ENCODE measurements around the gene UGT2A3.

The UGT2A3 gene

DNA sequence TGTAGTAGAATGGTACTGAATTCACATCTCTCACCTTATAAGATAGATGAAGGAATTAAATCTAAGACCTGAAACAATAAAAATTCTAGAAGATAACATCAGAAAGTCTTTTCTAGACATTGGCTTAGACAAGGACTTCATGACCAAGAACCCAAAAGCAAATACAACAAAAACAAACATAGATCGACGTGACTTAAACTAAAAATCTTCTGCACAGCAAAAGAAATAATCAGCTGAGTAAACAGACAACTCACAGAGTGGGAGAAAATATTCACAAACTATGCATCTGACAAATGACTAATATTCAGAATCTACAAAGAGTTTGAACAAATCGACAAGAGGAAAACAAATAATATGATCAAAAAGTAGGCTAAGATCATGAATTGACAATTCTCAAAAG, 38.8 kb downstream of the UGT2A3 start:
- no peak for DNase-seq (ENCODE audit: low read depth in 2 of 2)

DNA sequence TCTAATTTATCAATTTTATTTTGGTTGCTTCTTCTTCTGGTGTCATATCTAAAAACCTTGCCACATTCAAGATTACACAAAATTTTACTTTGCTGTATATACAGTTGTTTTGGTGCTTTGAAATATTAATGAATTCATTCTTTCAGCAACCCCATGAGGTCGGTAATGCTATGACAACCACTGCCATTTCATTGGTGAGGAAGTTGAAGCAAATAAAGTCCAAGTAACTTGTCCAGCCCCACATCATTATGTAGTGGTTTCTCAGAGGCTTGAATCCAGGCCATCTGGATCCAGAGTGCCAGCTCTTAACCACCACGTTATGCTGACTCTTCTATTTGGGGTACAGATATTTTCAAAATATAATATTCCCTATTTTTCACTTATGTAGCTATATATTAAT, 42.2 kb downstream of the UGT2A3 start:
- no peak for DNase-seq (ENCODE audit: low read depth in 2 of 2)

DNA sequence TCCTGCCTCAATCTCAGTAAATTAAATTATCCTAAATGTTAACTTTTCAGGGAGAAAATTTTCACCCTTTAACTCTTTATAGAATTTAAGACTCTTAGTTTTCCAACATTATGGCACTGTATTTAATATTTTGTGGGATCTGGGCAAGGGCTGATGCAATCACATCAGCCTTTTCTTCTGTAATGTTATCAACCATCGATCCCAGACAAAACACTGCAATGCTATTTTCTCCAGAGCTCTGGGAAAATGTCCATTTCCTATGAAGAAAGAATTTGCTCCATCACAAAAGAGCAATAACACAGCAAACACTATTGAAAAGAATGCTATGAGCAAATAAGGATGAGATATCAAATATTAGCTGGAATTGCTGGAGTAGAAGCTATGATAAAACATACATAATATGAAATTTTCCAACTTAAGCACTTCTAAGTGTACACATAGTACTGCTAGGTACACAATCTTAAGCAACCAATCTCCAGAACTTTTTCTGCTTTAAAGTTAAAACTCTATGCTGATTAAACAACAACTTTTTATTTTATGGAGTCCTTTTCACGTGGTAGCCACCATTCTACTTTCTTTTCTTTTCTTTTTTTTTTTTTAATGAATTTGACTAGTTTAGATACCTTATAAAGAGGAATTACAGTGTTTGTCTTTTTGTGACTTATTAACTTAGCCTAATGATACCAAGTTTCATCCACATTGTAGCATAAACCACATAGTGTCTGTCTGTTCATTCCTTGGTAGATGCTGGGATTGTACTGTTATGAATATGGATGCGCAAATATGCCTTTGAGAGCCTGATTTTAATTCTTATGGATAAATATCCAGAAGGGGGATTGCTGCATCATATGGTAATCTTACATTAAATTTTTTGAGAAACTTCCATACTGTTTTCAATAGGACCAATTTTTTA, 43.6 kb downstream of the UGT2A3 start:
- DNase-seq (ENCODE audit: low read depth in 2 of 2), result no peak

DNA sequence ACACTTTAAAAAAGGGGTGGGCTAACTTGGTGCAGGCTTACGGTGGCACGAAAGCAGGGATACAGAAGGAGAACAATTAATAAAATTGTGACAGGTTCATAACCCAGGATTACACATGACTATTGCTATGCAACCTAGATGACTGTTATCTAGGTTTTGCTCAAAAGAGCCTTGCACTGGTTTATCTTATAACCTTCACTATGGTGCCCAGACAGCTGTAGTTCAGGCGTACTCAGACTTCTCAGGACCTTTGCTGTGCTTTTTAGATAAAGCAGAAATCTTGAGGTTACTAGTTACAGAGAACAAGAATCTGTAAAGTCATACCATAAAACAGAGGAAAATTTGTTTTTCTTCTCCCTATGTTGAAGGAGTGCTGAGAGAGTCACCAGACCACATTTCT, 44.4 kb downstream of the UGT2A3 start:
- DNase-seq (ENCODE audit: low read depth in 2 of 2), result no peak

DNA sequence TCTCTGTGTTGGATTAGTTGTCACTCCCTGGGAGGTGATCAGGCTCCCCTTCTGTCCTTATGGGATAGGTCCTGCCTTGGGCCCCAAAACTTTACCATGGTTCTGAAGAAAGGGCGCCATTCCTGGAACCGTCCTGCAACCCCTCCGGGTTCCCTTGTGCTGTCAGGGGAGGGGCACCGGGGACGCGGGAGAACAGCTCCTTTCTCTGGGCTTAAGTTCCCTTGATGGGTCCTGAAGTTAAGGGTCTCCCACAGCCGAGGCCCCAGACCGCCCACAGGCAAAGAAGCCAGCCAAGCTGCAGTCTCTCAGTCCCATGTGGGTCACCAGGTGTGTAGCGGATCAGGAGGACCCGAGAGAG, 44.8 kb downstream of the UGT2A3 start:
- no peak for DNase-seq (ENCODE audit: low read depth in 2 of 2)

DNA sequence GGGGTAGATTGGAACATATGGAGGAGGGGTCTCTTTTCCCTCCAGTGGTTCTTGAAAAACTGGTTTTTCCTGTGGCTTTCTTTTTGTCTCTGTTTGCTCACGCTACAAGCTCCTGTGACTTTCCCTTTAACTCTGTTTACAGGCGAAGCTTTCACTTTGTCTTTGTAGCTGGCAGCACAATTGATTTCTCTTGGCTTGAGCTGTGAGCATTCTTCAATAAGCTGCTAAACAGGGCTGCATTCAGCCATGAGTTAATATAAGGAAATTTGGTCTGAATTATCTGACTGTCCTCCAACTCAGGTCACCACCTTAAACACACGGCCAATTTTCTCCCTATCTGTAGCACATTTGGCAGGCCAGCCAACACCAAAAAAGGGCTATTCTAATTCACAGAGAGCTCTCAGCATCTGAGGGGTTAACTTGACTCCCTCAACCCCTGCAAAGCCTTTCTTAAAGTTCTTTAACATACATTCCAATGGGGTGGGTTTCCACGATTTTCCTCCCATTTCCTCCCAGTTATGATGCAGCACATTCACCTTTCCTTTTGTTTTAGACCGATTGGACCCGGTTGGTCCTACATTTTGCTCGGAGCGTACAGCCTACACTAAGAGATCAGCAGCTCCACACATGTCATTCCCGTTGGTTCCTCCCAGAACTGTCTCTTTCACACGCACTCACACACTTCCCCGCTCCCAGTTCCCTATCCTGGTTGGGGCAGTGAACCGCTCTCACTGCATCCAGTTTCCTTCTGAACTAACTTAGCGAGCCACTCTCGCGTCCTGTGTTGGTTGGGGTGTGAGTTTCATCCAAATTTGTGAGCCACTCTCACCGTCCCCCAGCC, 45.4 kb downstream of the UGT2A3 start:
- DNase-seq (ENCODE audit: low read depth in 2 of 2), result no peak

DNA sequence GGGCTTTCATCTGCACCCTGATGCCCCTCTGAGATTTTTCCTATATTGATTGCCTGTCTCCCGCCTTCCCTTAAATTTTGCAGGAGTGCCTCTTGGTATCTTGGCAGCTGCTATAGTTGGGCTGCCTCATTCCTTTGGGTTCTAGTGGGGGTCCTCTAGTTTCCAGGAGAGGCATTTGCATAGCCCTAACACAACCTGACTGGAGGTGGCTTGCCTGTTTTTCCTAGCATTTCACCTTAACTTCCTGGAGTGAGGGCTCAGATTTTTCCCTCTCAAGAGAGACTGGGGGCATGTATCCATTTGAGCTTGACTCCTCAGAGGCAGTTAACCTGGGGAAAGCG, 46.0 kb downstream of the UGT2A3 start:
- no peak for DNase-seq (ENCODE audit: low read depth in 2 of 2)

DNA sequence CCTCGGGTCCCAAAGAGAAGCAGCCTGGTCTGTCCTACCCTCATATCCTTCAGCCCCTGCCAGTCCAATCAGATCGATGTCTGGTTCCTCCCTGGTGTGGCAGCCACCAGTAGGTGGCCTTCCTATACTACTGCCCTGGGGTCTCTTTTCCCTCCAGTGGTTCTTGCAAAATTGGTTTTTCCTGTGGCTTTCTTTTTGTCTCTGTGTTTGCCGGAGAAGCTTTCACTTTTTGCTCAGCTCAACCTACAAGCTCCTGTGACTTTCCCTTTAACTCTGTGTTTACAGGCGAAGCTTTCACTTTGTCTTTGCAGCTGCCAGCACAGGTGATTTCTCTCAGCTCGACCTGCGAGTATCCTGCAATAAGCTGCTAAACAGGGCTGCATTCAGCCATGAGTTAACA, 46.8 kb downstream of the UGT2A3 start:
- DNase-seq (ENCODE audit: low read depth in 2 of 2), result no peak

DNA sequence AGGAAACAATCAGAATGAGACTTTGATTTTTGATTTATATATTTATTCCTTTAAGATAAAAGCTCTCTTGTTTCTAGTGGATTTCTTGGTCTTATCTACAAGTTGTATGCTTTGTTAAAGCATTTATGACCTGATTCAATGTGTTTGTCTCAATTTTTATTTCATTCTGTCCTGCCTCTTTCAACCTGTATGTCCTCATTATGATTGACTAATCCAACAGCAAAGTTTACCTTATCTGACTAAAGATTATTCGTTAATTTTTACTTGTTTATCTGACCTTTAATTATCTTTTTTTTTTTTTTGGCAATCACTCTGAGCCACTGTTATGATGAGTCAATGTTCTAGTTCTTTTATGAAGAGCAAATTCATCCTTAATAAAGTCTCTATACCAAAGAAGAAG, 54.9 kb downstream of the UGT2A3 start:
- DNase-seq (ENCODE audit: low read depth in 2 of 2), result no peak

DNA sequence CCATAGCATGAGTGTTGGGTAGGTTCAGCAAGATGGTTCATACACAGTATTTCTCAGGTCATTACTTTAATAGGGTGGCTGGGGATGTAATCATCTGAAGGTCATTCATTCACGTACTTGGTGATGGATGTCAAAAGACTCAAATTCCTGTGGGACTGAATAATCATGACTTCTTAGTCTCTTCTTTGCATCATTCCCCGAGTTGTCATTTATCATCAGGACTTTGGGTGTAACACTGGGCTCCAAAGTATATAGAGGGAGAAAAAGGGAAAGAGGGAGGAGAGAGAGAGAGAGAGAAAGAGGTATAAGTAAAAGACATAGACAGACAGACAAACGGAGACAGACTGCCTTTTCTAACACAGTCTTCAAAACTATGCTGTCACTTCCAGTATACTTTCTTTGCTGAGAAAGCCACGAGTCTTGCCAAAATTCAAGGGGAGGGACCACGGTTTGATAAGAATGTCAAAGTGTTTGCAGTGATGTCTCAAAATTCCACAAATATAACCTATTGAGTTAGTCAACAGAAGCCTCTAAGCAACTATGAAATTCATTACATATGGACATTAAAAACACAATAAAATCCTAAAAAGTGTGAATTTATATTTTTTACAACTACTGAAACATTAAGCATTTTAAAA, 55.9 kb downstream of the UGT2A3 start:
- no peak for DNase-seq (ENCODE audit: low read depth in 2 of 2)

DNA sequence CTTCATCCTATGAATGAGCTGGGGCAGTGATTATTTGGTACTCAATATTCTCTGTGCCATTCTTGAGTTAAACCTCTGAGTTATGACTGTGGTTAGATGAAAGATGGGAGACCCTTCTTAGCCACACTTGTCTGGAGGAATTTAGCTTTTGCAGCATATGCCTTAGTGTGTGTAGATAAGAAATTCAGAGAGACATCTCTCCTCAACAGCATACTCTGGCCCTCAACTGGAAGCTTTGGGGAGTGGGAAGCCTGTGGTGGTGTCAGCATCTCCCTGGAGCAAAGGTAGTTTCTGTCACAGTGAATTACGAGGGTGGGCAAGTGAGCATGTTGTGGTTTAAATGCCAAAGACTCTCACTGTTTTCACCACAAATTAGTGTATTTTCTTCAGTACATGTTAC, 58.7 kb downstream of the UGT2A3 start:
- DNase-seq (ENCODE audit: low read depth in 2 of 2), result no peak

DNA sequence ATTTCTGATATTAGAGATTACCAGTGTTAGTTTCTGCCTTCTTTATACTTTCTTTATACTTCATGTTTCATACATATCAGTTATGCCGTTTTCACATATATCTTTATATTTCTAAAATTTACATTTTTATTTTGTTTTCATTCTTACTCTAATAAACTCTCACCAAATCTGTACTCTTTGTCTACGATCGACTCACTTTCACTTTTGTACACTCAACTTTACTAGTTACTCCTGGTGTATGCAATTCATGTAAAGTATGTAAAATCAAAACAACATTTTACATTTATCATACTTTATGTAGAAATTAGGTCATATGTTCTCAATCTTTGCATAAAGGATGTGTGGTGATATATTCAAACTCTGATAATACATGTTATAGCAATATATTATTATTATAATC, 59.9 kb downstream of the UGT2A3 start:
- DNase-seq (ENCODE audit: low read depth in 2 of 2), result no peak

DNA sequence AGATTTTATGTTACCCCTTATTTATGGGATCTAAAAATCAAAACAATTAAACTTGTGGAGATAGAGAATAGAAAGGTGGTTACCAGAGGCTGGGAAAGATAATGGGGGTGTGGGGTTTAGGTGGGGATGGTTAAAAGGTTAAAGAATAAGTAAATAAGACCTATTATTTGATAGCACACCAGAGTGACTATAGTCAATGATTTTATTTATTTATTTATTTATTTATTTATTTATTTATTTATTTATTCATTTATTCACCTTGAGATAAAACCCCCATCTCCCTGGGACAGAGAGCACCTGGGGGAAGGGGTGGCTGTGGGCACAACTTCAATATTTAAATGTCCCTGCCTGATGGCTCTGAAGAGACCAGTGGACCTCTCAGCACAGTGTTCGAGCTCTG, 66.1 kb downstream of the UGT2A3 start:
- no peak for DNase-seq (ENCODE audit: low read depth in 2 of 2)

DNA sequence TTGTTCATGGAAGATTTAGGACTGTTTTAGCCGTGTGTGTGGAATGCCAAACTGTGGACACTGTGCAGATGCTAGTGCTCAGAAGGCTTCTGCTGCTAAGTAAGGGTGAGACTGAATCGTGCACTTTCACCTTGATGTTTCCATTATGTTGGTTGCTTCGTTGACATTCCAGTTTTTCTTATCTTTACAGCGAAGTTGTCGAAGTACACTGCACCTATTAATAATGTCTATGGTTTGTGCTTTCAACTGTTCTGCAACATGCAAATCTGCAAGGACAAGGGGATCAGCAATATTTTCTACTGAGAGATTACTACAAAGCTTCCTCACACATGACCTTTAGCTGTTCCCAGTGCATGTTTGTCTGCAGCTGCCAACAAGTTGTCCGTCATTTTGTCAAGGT, 67.7 kb downstream of the UGT2A3 start:
- no peak for DNase-seq (ENCODE audit: low read depth in 2 of 2)
